SU-DHL-6 (cell line): Measurements from ENCODE around the gene ITPR2.

Source experiments
- CTCF ChIP-seq: fragments of 200-600 bp; sonication (generic); IDR thresholded peaks from one replicate; pipeline ENCODE4 v1.5.1; 2017; ENCODE audit warnings: antibody characterized with exemption, mild to moderate bottlenecking, low read length, moderate library complexity; ENCODE audit not compliant: insufficient read depth, poor library complexity, severe bottlenecking
- EZH2phosphoT487 ChIP-seq: fragments of 200-600 bp; sonication (generic), shearing (Covaris generic); conservative IDR thresholded peaks from 2 replicates; pipeline ENCODE4 v1.6.1; 2018; ENCODE audit warnings: mild to moderate bottlenecking, antibody characterized with exemption, low read length, moderate library complexity, mixed read lengths

GRCh38 chr12:26725276-26725916 lies 107.6 kb downstream of the ITPR2 start:
- TF ChIP-seq CTCF (no peak), EZH2phosphoT487 (no peak)
